ENCODE results near the gene LUZP2.

DNA sequence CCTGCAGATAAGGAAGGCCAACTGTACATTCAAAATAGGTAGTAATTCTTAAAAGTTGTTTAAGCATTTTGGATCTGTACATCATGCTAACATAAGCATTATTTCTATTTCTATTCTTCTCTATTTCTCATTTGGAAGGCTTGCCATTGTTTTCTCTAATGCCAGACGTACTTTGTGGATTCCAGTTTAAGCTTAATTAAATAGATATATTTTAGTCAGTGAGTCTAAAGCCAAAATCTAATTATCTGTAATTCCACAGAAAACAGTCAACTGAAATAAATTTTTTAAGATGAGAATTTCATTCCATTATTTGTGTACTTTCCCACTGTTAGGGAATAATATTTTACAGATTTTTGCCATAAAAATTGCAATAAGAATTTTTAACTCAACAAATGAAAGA, 123.0 kb downstream of the LUZP2 start:
- TF ChIP-seq POLR2AphosphoS5 (IDR thresholded peaks at IDR 0.05; ENCODE audit: insufficient read depth in 1 of 2, low read depth in 1 of 2), result no peak
- TF ChIP-seq, protein P1, sequence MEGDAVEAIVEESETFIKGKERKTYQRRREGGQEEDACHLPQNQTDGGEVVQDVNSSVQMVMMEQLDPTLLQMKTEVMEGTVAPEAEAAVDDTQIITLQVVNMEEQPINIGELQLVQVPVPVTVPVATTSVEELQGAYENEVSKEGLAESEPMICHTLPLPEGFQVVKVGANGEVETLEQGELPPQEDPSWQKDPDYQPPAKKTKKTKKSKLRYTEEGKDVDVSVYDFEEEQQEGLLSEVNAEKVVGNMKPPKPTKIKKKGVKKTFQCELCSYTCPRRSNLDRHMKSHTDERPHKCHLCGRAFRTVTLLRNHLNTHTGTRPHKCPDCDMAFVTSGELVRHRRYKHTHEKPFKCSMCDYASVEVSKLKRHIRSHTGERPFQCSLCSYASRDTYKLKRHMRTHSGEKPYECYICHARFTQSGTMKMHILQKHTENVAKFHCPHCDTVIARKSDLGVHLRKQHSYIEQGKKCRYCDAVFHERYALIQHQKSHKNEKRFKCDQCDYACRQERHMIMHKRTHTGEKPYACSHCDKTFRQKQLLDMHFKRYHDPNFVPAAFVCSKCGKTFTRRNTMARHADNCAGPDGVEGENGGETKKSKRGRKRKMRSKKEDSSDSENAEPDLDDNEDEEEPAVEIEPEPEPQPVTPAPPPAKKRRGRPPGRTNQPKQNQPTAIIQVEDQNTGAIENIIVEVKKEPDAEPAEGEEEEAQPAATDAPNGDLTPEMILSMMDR (IDR thresholded peaks at IDR 0.05), result no peak
